Central memory CD8-positive, alpha-beta T cell (primary cell): Measurements from ENCODE around the gene WNT4.

Experiments
- ATAC-seq: fragments of 150-1000 bp; cut with Tn5 transposase; replicated peaks from 2 replicates; pipeline ENCODE4 v1.10.0; 2022; ENCODE audit warnings: mild to moderate bottlenecking, moderate FRiP score, moderate number of reproducible peaks; ENCODE audit not compliant: poor library complexity, severe bottlenecking; ENCODE audit errors: extremely low read depth
- DNase-seq, 2 donors: peaks; one replicate each; pipeline ENCODE4 v3.0.0; 2021; ENCODE audit warnings: low spot score in 2 of 2
- H3K27ac Mint-ChIP-seq: one replicate; pipeline ENCODE4 v1.8.0; 2022; ENCODE audit warnings: low read depth, mild to moderate bottlenecking, moderate library complexity, mixed read lengths
- H3K27me3 Mint-ChIP-seq: one replicate; pipeline ENCODE4 v1.8.0; 2022; ENCODE audit warnings: mixed read lengths
- H3K36me3 Mint-ChIP-seq: one replicate; pipeline ENCODE4 v1.8.0; 2022; ENCODE audit warnings: mild to moderate bottlenecking, moderate library complexity, mixed read lengths; ENCODE audit not compliant: insufficient read depth
- H3K4me1 Mint-ChIP-seq: one replicate; pipeline ENCODE4 v1.8.0; 2022; ENCODE audit warnings: mixed read lengths
- H3K4me3 Mint-ChIP-seq: one replicate; pipeline ENCODE4 v1.8.0; 2022; ENCODE audit warnings: mild to moderate bottlenecking, moderate library complexity, mixed read lengths
- H3K9me3 Mint-ChIP-seq: one replicate; pipeline ENCODE4 v1.8.0; 2022; ENCODE audit warnings: mixed read lengths

Gene WNT4

DNA sequence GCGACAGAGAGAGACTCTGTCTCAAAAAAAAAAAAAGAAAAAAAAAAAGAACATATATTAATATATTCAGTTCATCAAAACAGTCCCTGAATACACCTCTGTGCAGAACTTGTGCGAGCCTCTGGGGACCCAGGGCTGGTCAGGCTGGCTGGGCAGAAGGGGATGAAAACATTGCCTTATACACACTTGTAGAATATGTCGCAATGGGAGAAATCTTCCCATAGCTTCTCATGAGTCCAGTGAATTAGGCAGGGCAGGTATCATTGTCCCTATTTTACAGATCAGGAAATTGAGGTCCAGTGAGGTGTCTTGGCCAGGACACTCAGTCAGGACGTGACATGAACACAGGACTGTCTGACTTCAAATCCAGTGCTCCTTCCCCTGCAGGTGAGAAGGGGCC lies 12.6 kb upstream of the WNT4 start:
- ATAC-seq (no peak), DNase-seq (no peak)
- Mint-ChIP-seq H3K9me3 (no peaks in the 10 kb centered on the region), H3K36me3 (no peaks in the 10 kb centered on the region), H3K27me3 (peaks cover 54% of the 10 kb centered on the region), H3K4me1 (no peaks in the 10 kb centered on the region), H3K4me3 (no peak overlapping the region), H3K27ac (no peak overlapping the region)

GRCh38 chr1:22154626-22155025 lies 11.7 kb upstream of the WNT4 start:
- DNase-seq: no peak
- no peaks in the 10 kb centered on the region for H3K36me3 Mint-ChIP-seq
- no peak overlapping the region for H3K4me3 Mint-ChIP-seq
- H3K27me3 Mint-ChIP-seq: peaks cover 63% of the 10 kb centered on the region
- H3K9me3 Mint-ChIP-seq: no peaks in the 10 kb centered on the region
- H3K27ac Mint-ChIP-seq: no peak overlapping the region
- ATAC-seq: no peak
- H3K4me1 Mint-ChIP-seq: no peaks in the 10 kb centered on the region

DNA sequence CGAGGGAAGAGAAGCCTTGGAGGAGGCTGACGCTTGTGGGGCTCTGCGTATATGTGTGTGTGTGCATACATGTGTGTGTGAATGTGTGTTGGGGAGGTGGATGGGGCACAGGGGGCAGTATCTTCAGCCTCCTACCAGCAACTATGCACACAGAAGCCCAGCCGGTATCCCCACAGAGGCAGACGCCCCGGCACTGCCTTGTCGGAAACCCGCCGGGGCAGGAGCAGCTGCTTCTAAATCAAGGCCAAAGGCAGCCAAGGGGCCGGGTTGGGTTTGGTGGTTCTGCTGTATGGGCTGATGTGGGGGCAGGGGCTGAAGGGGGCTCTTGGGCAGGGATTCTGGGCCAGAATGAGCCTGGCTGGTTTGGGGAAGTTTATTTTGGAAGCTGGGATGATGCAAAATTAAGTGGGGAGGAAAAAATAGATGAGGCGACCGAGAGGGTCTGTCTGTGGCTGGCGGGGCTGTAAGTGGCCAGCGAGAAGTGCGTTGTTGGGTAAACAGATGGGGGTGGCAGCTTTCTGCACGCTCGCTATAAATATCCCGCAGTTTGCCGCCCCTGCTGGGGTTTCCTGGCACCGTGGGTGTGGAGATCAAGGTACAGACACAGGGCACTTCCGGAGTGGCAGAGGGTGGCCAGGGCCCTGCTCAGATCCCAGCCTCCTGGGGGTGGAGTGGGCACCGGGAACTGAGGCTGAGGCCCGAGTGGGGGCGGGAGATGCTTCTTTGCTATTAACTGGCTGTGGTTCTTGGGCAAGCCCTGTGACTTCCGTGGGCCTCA lies 11.0 kb upstream of the WNT4 start:
- H3K9me3 Mint-ChIP-seq: no peaks in the 10 kb centered on the region
- H3K27me3 Mint-ChIP-seq: peaks cover 70% of the 10 kb centered on the region
- no peak for DNase-seq
- H3K27ac Mint-ChIP-seq: no peak overlapping the region
- no peak for ATAC-seq
- no peaks in the 10 kb centered on the region for H3K4me1 Mint-ChIP-seq
- no peak overlapping the region for H3K4me3 Mint-ChIP-seq
- no peaks in the 10 kb centered on the region for H3K36me3 Mint-ChIP-seq

- H3K27ac Mint-ChIP-seq: no peak overlapping the region
- no peak for DNase-seq
- no peaks in the 10 kb centered on the region for H3K36me3 Mint-ChIP-seq
- H3K4me3 Mint-ChIP-seq: no peak overlapping the region
- H3K27me3 Mint-ChIP-seq: peaks cover 87% of the 10 kb centered on the region
- H3K9me3 Mint-ChIP-seq: no peaks in the 10 kb centered on the region
- H3K4me1 Mint-ChIP-seq: no peaks in the 10 kb centered on the region
- no peak for ATAC-seq
Observed at GRCh38 chr1:22150923-22151322, 8.0 kb upstream of the WNT4 start.

DNA sequence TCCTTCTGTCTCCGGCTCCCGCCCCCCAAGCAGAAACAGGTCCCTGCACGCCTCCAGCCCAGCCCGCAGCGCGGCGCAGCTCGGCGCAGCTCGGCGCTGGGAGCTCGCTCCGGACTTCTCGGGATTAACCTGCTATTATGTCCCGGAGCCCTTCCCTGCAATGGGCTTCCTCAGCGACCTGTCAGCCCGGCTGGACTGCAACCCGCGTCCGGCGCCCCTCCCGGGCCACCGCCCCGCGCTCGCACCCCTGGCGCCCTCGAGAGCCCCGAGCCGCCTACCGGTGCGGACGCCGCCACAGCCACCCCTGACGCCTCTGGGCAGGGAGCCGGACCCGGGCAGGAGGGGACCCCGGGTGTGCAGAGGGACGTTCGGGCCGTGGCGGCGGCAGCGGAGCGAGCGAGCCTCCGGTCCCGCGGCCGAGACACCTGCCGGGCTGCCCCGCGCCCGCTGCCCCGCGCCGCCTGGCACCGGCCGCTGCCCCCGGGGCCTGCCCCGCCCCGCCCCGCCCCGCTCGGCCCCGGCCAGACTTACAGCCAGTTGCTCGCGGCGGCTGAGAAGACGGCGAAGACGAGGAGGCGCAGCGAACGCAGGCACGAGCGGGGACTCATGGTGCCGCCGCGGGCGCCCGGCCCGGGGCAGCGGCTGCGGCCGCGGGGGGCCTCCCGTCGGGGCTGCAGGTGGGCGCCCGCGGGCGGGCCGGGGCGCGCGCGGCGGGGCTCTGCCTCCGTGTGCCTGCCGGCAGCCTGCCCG lies 407 bp downstream of the WNT4 start:
- Mint-ChIP-seq H3K4me3 (peak overlapping the region; percentile 29), H3K4me1 (peaks cover 14% of the 10 kb centered on the region), H3K27me3 (peaks cover 62% of the 10 kb centered on the region), H3K9me3 (no peaks in the 10 kb centered on the region), H3K36me3 (peaks cover 4% of the 10 kb centered on the region), H3K27ac (no peak overlapping the region)
- ATAC-seq (peak; percentile 25), DNase-seq (no peak)

GRCh38 chr1:22141554-22142314 lies 1.2 kb downstream of the WNT4 start:
- Mint-ChIP-seq H3K4me3 (peak overlapping the region; percentile 29), H3K27ac (no peak overlapping the region), H3K9me3 (no peaks in the 10 kb centered on the region), H3K36me3 (peaks cover 4% of the 10 kb centered on the region), H3K27me3 (peaks cover 54% of the 10 kb centered on the region), H3K4me1 (peaks cover 14% of the 10 kb centered on the region)
- DNase-seq (no peak), ATAC-seq (no peak)

DNA sequence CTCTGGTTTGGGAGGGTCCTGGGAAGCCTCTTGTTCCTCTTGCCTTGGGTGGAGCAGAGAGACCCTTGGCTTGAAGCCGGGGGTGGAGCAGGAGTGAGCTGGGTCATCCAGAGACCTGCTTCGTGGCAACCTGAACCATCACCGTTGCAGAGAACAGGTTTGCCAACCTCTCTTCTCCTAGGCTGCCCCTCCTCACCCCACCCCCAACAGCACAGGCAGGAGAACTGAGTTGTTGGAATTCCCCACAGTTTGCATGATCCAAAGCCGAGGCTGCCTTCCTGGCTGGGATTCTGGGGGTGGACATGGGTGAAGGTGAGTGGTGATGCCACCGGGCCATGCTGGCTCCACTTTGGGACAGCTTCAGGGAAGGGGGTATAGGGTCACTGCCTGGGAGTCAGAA lies 2.2 kb downstream of the WNT4 start:
- ATAC-seq: no peak
- Mint-ChIP-seq H3K9me3 (no peaks in the 10 kb centered on the region), H3K36me3 (peaks cover 4% of the 10 kb centered on the region), H3K4me3 (no peak overlapping the region), H3K27ac (no peak overlapping the region), H3K27me3 (peaks cover 44% of the 10 kb centered on the region), H3K4me1 (peaks cover 14% of the 10 kb centered on the region)
- no peak for DNase-seq

DNA sequence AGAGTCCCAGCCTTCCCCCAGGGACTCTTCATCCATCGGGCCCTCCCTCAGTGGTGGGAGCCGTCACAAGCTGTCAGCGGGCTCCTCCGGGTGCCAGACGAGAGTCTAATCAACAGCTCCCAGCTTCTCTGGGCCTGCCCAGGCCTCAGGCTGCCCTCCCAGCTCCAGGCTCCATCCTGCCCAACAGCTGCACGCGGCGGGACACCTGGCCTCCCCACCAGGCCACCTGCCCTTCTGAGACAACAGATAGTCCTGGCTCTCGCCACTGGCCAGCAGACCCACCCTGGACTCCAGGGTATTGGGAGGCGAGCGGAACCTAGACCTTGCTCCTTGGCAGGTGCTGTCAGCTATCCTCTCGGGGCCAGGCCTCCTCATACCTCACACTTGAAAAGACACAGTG lies 3.1 kb downstream of the WNT4 start:
- no peak overlapping the region for H3K27ac Mint-ChIP-seq
- no peak for ATAC-seq
- DNase-seq: no peak
- H3K9me3 Mint-ChIP-seq: no peaks in the 10 kb centered on the region
- H3K4me3 Mint-ChIP-seq: no peak overlapping the region
- peaks cover 14% of the 10 kb centered on the region for H3K4me1 Mint-ChIP-seq
- H3K27me3 Mint-ChIP-seq: peaks cover 35% of the 10 kb centered on the region
- H3K36me3 Mint-ChIP-seq: peaks cover 4% of the 10 kb centered on the region

DNA sequence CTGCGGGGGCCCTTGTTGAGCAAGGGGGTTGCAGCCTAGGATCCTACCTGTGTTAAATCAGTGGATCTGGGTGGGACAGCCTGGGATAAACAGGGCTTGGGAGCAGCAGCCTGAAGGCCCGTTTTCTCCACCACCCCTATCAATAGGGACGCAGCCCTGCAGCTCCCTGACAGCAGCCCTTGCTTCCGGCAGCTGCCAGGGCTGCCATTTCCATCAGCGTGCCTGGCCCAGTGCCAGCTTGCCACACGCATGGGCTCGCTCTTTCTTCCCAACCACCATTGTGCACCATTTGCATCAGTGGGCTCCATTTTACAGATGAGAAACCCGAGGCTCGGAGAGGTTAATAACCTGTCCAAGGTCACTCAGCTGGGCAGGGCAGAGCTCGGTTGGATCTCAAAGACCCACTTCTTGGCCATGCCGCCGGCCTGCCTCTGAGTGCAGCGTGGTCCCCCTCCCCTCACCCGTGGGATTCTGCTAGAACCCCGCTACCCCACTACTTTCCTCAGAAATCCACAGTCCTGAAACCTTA lies 3.8 kb downstream of the WNT4 start:
- peaks cover 12% of the 10 kb centered on the region for H3K4me1 Mint-ChIP-seq
- H3K36me3 Mint-ChIP-seq: peaks cover 4% of the 10 kb centered on the region
- no peaks in the 10 kb centered on the region for H3K9me3 Mint-ChIP-seq
- H3K4me3 Mint-ChIP-seq: no peak overlapping the region
- no peak overlapping the region for H3K27ac Mint-ChIP-seq
- ATAC-seq: no peak
- DNase-seq: no peak
- H3K27me3 Mint-ChIP-seq: peaks cover 28% of the 10 kb centered on the region

- no peaks in the 10 kb centered on the region for H3K9me3 Mint-ChIP-seq
- H3K4me1 Mint-ChIP-seq: peaks cover 5% of the 10 kb centered on the region
- ATAC-seq (no peak), DNase-seq (no peak)
- H3K4me3 Mint-ChIP-seq: no peak overlapping the region
- H3K27ac Mint-ChIP-seq: no peak overlapping the region
- H3K36me3 Mint-ChIP-seq: peaks cover 2% of the 10 kb centered on the region
- peaks cover 20% of the 10 kb centered on the region for H3K27me3 Mint-ChIP-seq
Observed at GRCh38 chr1:22137004-22137720, 5.7 kb downstream of the WNT4 start.

GRCh38 chr1:22133931-22134324 lies 9.0 kb downstream of the WNT4 start:
- H3K9me3 Mint-ChIP-seq: no peaks in the 10 kb centered on the region
- H3K27me3 Mint-ChIP-seq: no peaks in the 10 kb centered on the region
- no peak for ATAC-seq
- no peak overlapping the region for H3K27ac Mint-ChIP-seq
- H3K4me3 Mint-ChIP-seq: no peak overlapping the region
- DNase-seq: no peak
- H3K36me3 Mint-ChIP-seq: no peaks in the 10 kb centered on the region
- peaks cover 5% of the 10 kb centered on the region for H3K4me1 Mint-ChIP-seq

DNA sequence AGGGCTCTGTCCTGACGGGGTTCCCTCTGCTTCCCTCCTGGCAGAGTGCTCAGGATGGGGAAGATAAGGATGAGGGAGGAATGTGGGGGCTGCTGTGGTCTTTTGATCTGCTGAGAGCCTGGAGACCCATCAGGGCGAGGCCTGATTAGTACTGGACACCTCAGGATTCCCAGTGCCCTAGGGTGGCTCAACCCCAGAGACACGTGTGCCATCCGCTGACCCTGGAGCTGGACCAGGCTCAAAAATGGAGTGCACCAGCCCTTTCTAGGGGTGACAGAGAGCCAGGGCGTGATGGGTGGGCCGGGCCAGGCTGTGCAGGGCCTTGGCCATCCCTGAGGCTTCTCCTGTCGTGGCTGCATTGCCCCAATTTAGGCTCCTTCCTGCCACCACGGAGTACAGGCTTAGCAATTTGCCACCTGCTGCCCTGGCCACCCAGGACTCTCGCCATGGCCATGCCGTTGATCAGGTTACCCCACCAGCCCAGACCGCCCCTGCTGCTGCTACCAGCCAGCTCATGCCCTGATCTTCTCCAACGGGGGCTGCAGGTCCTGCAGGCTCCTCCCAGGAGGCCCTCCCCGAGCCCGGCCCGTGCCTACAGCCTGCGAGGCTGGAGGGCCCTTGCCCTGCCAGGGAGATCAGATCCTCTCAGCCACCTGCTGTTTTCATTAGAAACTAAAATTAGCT lies 9.5 kb downstream of the WNT4 start:
- H3K27me3 Mint-ChIP-seq: no peaks in the 10 kb centered on the region
- ATAC-seq: no peak
- peaks cover 3% of the 10 kb centered on the region for H3K4me1 Mint-ChIP-seq
- no peak overlapping the region for H3K4me3 Mint-ChIP-seq
- no peak for DNase-seq
- H3K27ac Mint-ChIP-seq: no peak overlapping the region
- no peaks in the 10 kb centered on the region for H3K36me3 Mint-ChIP-seq
- H3K9me3 Mint-ChIP-seq: no peaks in the 10 kb centered on the region
